HG03439 (cell line): ENCODE results near the gene BORCS8.

Experiments used
- ATAC-seq: cut with Tn5 transposase; IDR thresholded peaks from one replicate; pipeline ENCODE4 v1.9.1; 2021; ENCODE audit warnings: mild to moderate bottlenecking, moderate library complexity; ENCODE audit not compliant: unreplicated experiment

BORCS8 gene

GRCh38 chr19:19214159-19214490, 22.2 kb upstream of the BORCS8 start:
- no peak for ATAC-seq

GRCh38 chr19:19213426-19214158, 21.6 kb upstream of the BORCS8 start:
- no peak for ATAC-seq

GRCh38 chr19:19212916-19213315, 21.0 kb upstream of the BORCS8 start:
- no peak for ATAC-seq

GRCh38 chr19:19211499-19212420, 19.8 kb upstream of the BORCS8 start, which contains the start of gene NCAN:
Gene NCAN (plus strand): TSS chr19:19211958. CDS start chr19:19216954, 4,996 bp downstream.
- ATAC-seq, result no peak

GRCh38 chr19:19209372-19209771, 17.4 kb upstream of the BORCS8 start:
- no peak for ATAC-seq

- no peak for ATAC-seq
Observed at GRCh38 chr19:19207637-19208572, 16.0 kb upstream of the BORCS8 start.

GRCh38 chr19:19206938-19207337, 15.0 kb upstream of the BORCS8 start:
- no peak for ATAC-seq

- ATAC-seq, result no peak
Observed at GRCh38 chr19:19205416-19206410, 13.8 kb upstream of the BORCS8 start.

GRCh38 chr19:19204181-19204580, 12.2 kb upstream of the BORCS8 start:
- ATAC-seq, result no peak

- peak; percentile 66 for ATAC-seq
Observed at GRCh38 chr19:19203012-19203856, 11.3 kb upstream of the BORCS8 start, which contains the start of gene NR2C2AP. Gene NR2C2AP (minus strand): TSS chr19:19203414. CDS start chr19:19203060, 354 bp downstream.

- peak; percentile 10 for ATAC-seq
Observed at GRCh38 chr19:19202707-19203011, 10.7 kb upstream of the BORCS8 start.

- no peak for ATAC-seq
Observed at GRCh38 chr19:19201697-19202630, 10.0 kb upstream of the BORCS8 start.

GRCh38 chr19:19193926-19194325, 2.0 kb upstream of the BORCS8 start:
- ATAC-seq, result no peak

- ATAC-seq, result no peak
Observed at GRCh38 chr19:19192910-19193423, 1.0 kb upstream of the BORCS8 start.

GRCh38 chr19:19191768-19192077, 229 bp downstream of the BORCS8 start:
- ATAC-seq, result no peak

- no peak for ATAC-seq
Observed at GRCh38 chr19:19186742-19187141, 5.2 kb downstream of the BORCS8 start.

GRCh38 chr19:19185853-19186740, 5.9 kb downstream of the BORCS8 start:
- ATAC-seq, result no peak
